B cell (primary cell): ENCODE data around the gene ABCD2. TPM values are rescaled to one million over a fixed set of nuclear protein-coding genes. Genes with fewer than 3 reads are reported as not detected.
"Not testable (repeated sequence)": the region's sequence is repeated elsewhere in the genome, so short reads cannot be mapped to it uniquely, and the experiment has no call there.

Source experiments
- ATAC-seq: fragments of 200-7000 bp; cut with Tn5 transposase; one replicate; pipeline ENCODE4 v1.10.0; 2021; ENCODE audit warnings: low read depth, mild to moderate bottlenecking, moderate number of reproducible peaks, moderate library complexity
- CTCF ChIA-PET: fragments of 350-600 bp; sonication (Branson Sonifier 250); formaldehyde crosslinking; loops from one replicate; lab custom pipeline; 2021; ENCODE audit warnings: antibody characterized with exemption, inconsistent platforms; lab: Charles Lee
- POLR2A ChIA-PET: fragments of 350-600 bp; sonication (Branson Sonifier 250); formaldehyde crosslinking; loops from one replicate; lab custom pipeline; 2021; ENCODE audit warnings: antibody characterized with exemption; lab: Charles Lee
- DNase-seq: peaks from one replicate; pipeline ENCODE4 v3.0.0; 2013
- H2AFZ ChIP-seq: 2 replicates; pipeline ENCODE4 v1.6.1; 2012; ENCODE audit warnings: mild to moderate bottlenecking, low read depth, low read length; ENCODE audit not compliant: insufficient read depth, poor library complexity, severe bottlenecking
- H3K27ac ChIP-seq, 2 donors: 1 replicate in 1 of 2; 2 replicates in 1 of 2; pipeline ENCODE4 v1.5.1; 2012 to 2013; ENCODE audit warnings: low read length in 2 of 2, mild to moderate bottlenecking in 2 of 2, moderate library complexity in 1 of 2
- H3K27me3 ChIP-seq, 4 experiments: fragments of 200-600 bp in 1 of 4; sonication (generic) in 1 of 4; replicated peaks in 1 of 4; 1 replicate in 2 of 4; 2 replicates in 2 of 4; pipeline versions ENCODE4 v1.6.1 to v1.7.0; 2013 to 2016; ENCODE audit warnings: low read length in 3 of 4, mild to moderate bottlenecking in 2 of 4, mixed read lengths in 1 of 4, moderate library complexity in 1 of 4; ENCODE audit not compliant: insufficient read depth in 4 of 4, control insufficient read depth in 3 of 4; ENCODE audit errors: control extremely low read depth in 1 of 4
- H3K36me3 ChIP-seq, 2 experiments: replicated peaks in 1 of 2; 1 replicate in 1 of 2; 2 replicates in 1 of 2; pipeline versions ENCODE4 v1.6.1 to v1.7.1; 2013; ENCODE audit warnings: low read length in 1 of 2; ENCODE audit not compliant: insufficient read depth in 2 of 2, control insufficient read depth in 1 of 2; ENCODE audit errors: control extremely low read depth in 1 of 2, extremely low read depth in 1 of 2
- H3K4me1 ChIP-seq, 2 donors: fragments of 200-600 bp in 1 of 2; sonication (generic) in 1 of 2; 1 replicate in 1 of 2; 2 replicates in 1 of 2; pipeline versions ENCODE4 v1.5.1 to v1.6.1; 2013 to 2017; ENCODE audit warnings: low read length in 2 of 2; ENCODE audit not compliant: control insufficient read depth in 2 of 2, insufficient read depth in 2 of 2
- H3K4me2 ChIP-seq: replicated peaks from 2 replicates; pipeline ENCODE3; 2012; ENCODE audit warnings: mild to moderate bottlenecking, low read depth, low read length; ENCODE audit not compliant: poor library complexity, severe bottlenecking
- H3K4me3 ChIP-seq, 5 experiments: fragments of 200-600 bp in 1 of 5; sonication (generic) in 1 of 5; 1 replicate in 3 of 5; 2 replicates in 2 of 5; pipeline versions ENCODE4 v1.5.1 to v1.7.0; 2011 to 2016; ENCODE audit warnings: low read length in 4 of 5, mild to moderate bottlenecking in 4 of 5, low read depth in 2 of 5, control low read depth in 1 of 5, moderate library complexity in 1 of 5; ENCODE audit not compliant: insufficient read depth in 1 of 5; ENCODE audit errors: control extremely low read depth in 1 of 5, extremely low read depth in 1 of 5
- H3K79me2 ChIP-seq: fragments of 200-600 bp; sonication (generic); one replicate; pipeline ENCODE4 v1.6.0; 2016; ENCODE audit warnings: low read length; ENCODE audit not compliant: control insufficient read depth, insufficient read depth
- H3K9ac ChIP-seq: fragments of 200-600 bp; sonication (generic); 2 replicates; pipeline ENCODE4 v1.6.1; 2017; ENCODE audit warnings: mild to moderate bottlenecking, low read length, moderate library complexity
- H3K9me3 ChIP-seq, 3 donors: one replicate each; pipeline versions ENCODE4 v1.6.1 to v1.7.1; 2013; ENCODE audit warnings: low read length in 2 of 3; ENCODE audit not compliant: control insufficient read depth in 2 of 3, insufficient read depth in 1 of 3; ENCODE audit errors: control extremely low read depth in 1 of 3
- H4K20me1 ChIP-seq: 2 replicates; pipeline ENCODE4 v1.6.0; 2012; ENCODE audit warnings: mild to moderate bottlenecking, low read length; ENCODE audit not compliant: insufficient read depth, control insufficient read depth, poor library complexity, severe bottlenecking
- H3K27ac Mint-ChIP-seq: one replicate; pipeline ENCODE4 v1.8.0; 2021; ENCODE audit warnings: mixed read lengths
- H3K27me3 Mint-ChIP-seq: one replicate; pipeline ENCODE4 v1.8.0; 2021; ENCODE audit warnings: mixed read lengths
- H3K4me1 Mint-ChIP-seq: one replicate; pipeline ENCODE4 v1.8.0; 2021; ENCODE audit warnings: mixed read lengths
- H3K4me3 Mint-ChIP-seq: one replicate; pipeline ENCODE4 v1.8.0; 2021; ENCODE audit warnings: mixed read lengths
- H3K9me3 Mint-ChIP-seq: one replicate; pipeline ENCODE4 v1.8.0; 2022; ENCODE audit warnings: mixed read lengths; ENCODE audit not compliant: insufficient read depth
- CTCF ChIP-seq: fragments of 200-600 bp; IDR thresholded peaks from one replicate; pipeline ENCODE4 v1.8.0; 2022; ENCODE audit warnings: antibody characterized with exemption, mild to moderate bottlenecking
- EZH2 ChIP-seq: IDR thresholded peaks from 2 replicates; pipeline ENCODE4 v1.6.1; 2012; ENCODE audit warnings: borderline replicate concordance, low read depth, mild to moderate bottlenecking, moderate library complexity, low read length; ENCODE audit not compliant: insufficient read depth, poor library complexity, severe bottlenecking
- WGBS: methylation state at CpG from one replicate; pipeline ENCODE4 v1.1.5; 2013; ENCODE audit warnings: missing lambda C conversion rate; ENCODE audit not compliant: insufficient coverage; 5-methylcytosine and 5-hydroxymethylcytosine counted together
- intact Hi-C: fragments of 100-400 bp; cut with micrococcal nuclease; formaldehyde crosslinking; loops from one replicate; pipeline ENCODE4 v1.10.0; 2022
- polyA plus RNA-seq: library from polyadenylated mRNA; depleted of rRNA; stranded (reverse); fragments of >200 nt; gene quantifications from 2 replicates; pipeline ENCODE4 v1.2.3, GENCODE V29; 2012
- total RNA-seq, 2 donors: library from RNA; stranded (reverse); fragments of 120-200 nt in 1 of 2; gene quantifications; 1 replicate in 1 of 2; 2 replicates in 1 of 2; pipeline versions ENCODE4 v1.2.3 to v1.2.4, GENCODE V29; 2013 to 2022

ABCD2 gene
- total and polyA plus RNA-seq, 2 donors (not counting 1 experiment from before 2014, with no cell fraction given) = 0.43 to 1.5 TPM

- no peak overlapping the region for H3K4me3 Mint-ChIP-seq
- H3K9me3 Mint-ChIP-seq = no peaks in the 10 kb centered on the region
- H3K27ac Mint-ChIP-seq = no peak overlapping the region
- H3K4me1 Mint-ChIP-seq = peaks cover 23% of the 10 kb centered on the region
- 95% methylated on average over 14 of the region's 20 CpGs for WGBS
- Histone ChIP-seq H3K27ac (no peak overlapping the region), H3K4me1 (peaks cover 6 to 8% of the 10 kb centered on the region in 2 donors), H3K79me2 (no peaks in the 10 kb centered on the region), H2AFZ (no peak overlapping the region), H3K36me3 (no peaks in the 10 kb centered on the region), H3K9ac (no peak overlapping the region), H3K9me3 (no peaks in the 10 kb centered on the region), H3K27me3 (no peaks in the 10 kb centered on the region), H3K4me3 (no peak overlapping the region), H3K4me2 (no peak overlapping the region), H4K20me1 (no peaks in the 10 kb centered on the region)
- no peaks in the 10 kb centered on the region for H3K27me3 Mint-ChIP-seq
- DNase-seq = no peak
- POLR2A ChIA-PET = no interaction called here
- no peak for ATAC-seq
- no peak for TF ChIP-seq EZH2
- TF ChIP-seq CTCF = no peak
- intact Hi-C loops = no loop called here
- CTCF ChIA-PET = no interaction called here
Measured at GRCh38 chr12:39626033-39626814, 6.6 kb upstream of the ABCD2 start.

DNA sequence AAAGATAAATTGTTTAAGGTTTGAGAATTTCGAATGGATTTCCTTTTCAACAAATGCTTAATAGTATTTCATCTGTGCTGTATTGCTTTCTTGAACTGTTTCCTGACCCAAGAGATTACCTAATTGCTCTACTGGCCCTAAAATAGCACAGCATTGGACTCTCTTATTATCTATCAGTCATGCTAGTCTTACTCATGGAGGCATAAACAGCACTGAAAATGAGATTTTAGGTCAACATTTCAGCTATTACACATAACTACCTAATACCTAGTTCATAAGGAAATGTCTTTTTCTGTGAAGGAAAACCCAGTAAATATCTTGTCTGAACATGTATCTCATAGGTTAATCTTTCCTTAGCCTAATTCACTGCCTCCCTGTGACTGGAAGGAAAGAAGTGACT is 4.3 kb upstream of the ABCD2 start:
- Histone ChIP-seq H2AFZ (no peak overlapping the region), H3K9ac (no peak overlapping the region), H4K20me1 (no peaks in the 10 kb centered on the region), H3K9me3 (no peaks in the 10 kb centered on the region), H3K36me3 (no peaks in the 10 kb centered on the region), H3K4me1 (peaks cover 15 to 22% of the 10 kb centered on the region in 2 donors), H3K4me2 (no peak overlapping the region), H3K27ac (no peak overlapping the region), H3K27me3 (no peaks in the 10 kb centered on the region), H3K4me3 (no peak overlapping the region), H3K79me2 (no peaks in the 10 kb centered on the region)
- peaks cover 23% of the 10 kb centered on the region for H3K4me1 Mint-ChIP-seq
- no peak overlapping the region for H3K27ac Mint-ChIP-seq
- no peaks in the 10 kb centered on the region for H3K27me3 Mint-ChIP-seq
- ChIA-PET POLR2A (no interaction called here), CTCF (no interaction called here)
- TF ChIP-seq EZH2 (no peak), CTCF (no peak)
- intact Hi-C loops = no loop called here
- no CpG with 5 or more reads among the region's 1 CpG for WGBS
- DNase-seq = no peak
- ATAC-seq = no peak
- H3K4me3 Mint-ChIP-seq = no peak overlapping the region
- no peaks in the 10 kb centered on the region for H3K9me3 Mint-ChIP-seq

DNA sequence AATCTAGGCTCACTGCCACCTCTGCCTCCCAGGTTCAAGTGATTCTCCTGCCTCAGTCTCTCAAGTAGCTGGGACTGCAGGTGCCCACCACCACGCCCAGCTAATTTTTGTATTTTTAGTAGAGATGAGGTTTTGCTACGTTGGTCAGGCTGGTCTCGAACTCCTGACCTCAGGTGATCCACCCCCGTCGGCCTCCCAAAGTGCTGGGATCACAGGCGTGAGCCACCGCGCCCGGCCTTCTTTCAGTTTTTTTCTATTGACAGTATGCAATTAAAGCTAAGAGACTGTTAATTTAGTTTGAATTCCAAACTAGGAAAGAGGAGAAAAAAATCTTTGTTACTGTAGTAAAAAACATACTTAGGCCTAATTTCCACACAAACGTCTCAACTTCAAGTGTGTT is 3.6 kb upstream of the ABCD2 start:
- H3K9ac ChIP-seq, H3K9me3 ChIP-seq, H3K4me3 ChIP-seq, H3K4me3 Mint-ChIP-seq, H3K9me3 Mint-ChIP-seq, H3K36me3 ChIP-seq, H3K27ac ChIP-seq, H3K4me2 ChIP-seq, ATAC-seq, H4K20me1 ChIP-seq, H3K27me3 Mint-ChIP-seq, H3K79me2 ChIP-seq, H3K27ac Mint-ChIP-seq, intact Hi-C loops, CTCF ChIA-PET, POLR2A ChIA-PET, DNase-seq, H3K27me3 ChIP-seq: not testable (repeated sequence)
- Histone ChIP-seq H3K4me1 (peaks cover 19 to 26% of the 10 kb centered on the region in 2 donors), H2AFZ (peak overlapping the region; percentile 34)
- 89% methylated on average over 4 of the region's 10 CpGs for WGBS
- H3K4me1 Mint-ChIP-seq = peaks cover 18% of the 10 kb centered on the region
